PC-9 (cell line): ENCODE measurements around the gene MT1E.

Source experiments
- EZH2 ChIP-seq: fragments of 200-600 bp; sonication (generic); IDR thresholded peaks from 2 replicates; pipeline ENCODE4 v1.8.0; 2017; ENCODE audit warnings: antibody characterized with exemption, low read depth
- TF ChIP-seq, protein P1 (sequence below): fragments of 200-600 bp; sonication (generic); conservative IDR thresholded peaks from 2 replicates; pipeline ENCODE4 v1.6.1; 2017; ENCODE audit warnings: mixed run types, antibody characterized with exemption, mild to moderate bottlenecking, moderate library complexity

DNA sequence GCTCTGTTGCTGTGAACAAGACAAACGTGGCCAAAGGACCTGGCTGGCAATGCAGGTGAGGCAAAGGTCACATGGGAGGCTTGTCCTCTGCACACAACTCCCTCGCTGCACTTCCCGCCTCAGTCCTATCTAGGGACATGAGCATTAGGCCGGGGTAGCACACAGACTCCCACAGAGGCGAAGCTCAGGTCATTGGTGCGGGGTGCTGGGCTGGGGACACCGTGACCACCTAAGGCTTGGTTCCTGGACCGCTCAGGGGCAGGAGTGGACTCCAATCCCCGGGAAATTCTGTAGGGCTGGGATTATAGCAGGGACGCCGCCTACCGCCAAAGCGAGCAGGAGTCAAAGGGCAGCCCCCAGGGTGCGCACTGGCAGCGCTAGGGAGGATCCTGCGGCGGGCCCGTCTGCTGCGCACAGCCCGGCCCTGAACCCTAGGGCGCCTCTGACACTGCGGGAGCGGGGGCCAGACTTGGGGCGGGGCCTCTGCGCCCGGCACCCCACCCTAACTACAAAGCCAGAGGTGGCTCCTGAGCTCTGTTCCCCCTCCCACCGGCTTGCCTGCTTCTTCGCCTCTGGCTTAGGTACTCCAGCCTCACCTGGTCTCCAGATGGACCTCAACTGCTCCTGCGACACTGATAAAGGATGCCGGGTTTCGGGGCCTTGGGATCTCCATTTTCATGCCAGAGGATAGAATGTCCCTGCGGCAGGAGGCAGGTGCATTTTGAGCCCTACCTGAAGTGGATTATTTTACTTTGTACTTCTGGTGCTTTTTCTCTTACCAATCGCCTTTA lies 22.3 kb downstream of the MT1E start:
- TF ChIP-seq, protein P1, sequence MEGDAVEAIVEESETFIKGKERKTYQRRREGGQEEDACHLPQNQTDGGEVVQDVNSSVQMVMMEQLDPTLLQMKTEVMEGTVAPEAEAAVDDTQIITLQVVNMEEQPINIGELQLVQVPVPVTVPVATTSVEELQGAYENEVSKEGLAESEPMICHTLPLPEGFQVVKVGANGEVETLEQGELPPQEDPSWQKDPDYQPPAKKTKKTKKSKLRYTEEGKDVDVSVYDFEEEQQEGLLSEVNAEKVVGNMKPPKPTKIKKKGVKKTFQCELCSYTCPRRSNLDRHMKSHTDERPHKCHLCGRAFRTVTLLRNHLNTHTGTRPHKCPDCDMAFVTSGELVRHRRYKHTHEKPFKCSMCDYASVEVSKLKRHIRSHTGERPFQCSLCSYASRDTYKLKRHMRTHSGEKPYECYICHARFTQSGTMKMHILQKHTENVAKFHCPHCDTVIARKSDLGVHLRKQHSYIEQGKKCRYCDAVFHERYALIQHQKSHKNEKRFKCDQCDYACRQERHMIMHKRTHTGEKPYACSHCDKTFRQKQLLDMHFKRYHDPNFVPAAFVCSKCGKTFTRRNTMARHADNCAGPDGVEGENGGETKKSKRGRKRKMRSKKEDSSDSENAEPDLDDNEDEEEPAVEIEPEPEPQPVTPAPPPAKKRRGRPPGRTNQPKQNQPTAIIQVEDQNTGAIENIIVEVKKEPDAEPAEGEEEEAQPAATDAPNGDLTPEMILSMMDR, result no peak
- TF ChIP-seq EZH2, result no peak
